IMR-90 (cell line): Measurements from ENCODE around the gene CFHR3. TPM values are rescaled to one million over a fixed set of nuclear protein-coding genes. Genes with fewer than 3 reads are reported as not detected.

Source experiments
- ATAC-seq: fragments of 200-7000 bp; cut with Tn5 transposase; 2 replicates; pipeline ENCODE4 v1.9.1; 2020; ENCODE audit warnings: low read depth, mild to moderate bottlenecking, moderate library complexity
- BruUV-seq: library from RNA; stranded (reverse); fragments of 400-500 nt; replicated peaks from 2 replicates; lab custom pipeline; 2021; lab: Mats Ljungman, UMichigan
- CTCF ChIA-PET: fragments of 300-600 bp; formaldehyde crosslinking; extraction: SDS; loops from one replicate; lab custom pipeline; 2021; ENCODE audit warnings: antibody characterized with exemption; lab: Yijun Ruan, JAX
- POLR2A ChIA-PET: fragments of 300-600 bp; sonication (Branson Sonifier 250); formaldehyde crosslinking; loops from one replicate; lab custom pipeline; 2022; ENCODE audit warnings: antibody characterized with exemption; ENCODE audit not compliant: unreplicated experiment; lab: Charles Lee
- DNase-seq: peaks from one replicate; pipeline ENCODE4 v3.0.0; 2013
- H2AFZ ChIP-seq: replicated peaks from 2 replicates; pipeline ENCODE3; 2013; ENCODE audit warnings: low read length, mild to moderate bottlenecking; ENCODE audit not compliant: poor library complexity
- H2AK5ac ChIP-seq: 2 replicates; pipeline ENCODE4 v1.6.1; 2013; ENCODE audit warnings: low read depth, low read length, inconsistent platforms
- H2AK9ac ChIP-seq: replicated peaks from 2 replicates; pipeline ENCODE3; 2013; ENCODE audit warnings: mild to moderate bottlenecking, low read depth, low read length, moderate library complexity; ENCODE audit not compliant: poor library complexity
- H2BK120ac ChIP-seq: 2 replicates; pipeline ENCODE4 v1.6.1; 2013; ENCODE audit warnings: low read depth, low read length, inconsistent platforms
- H2BK15ac ChIP-seq: 3 replicates; pipeline ENCODE4 v1.6.1; 2013; ENCODE audit warnings: low read depth, low read length, inconsistent platforms
- H2BK20ac ChIP-seq: 2 replicates; pipeline ENCODE4 v1.6.1; 2013; ENCODE audit warnings: low read depth, mild to moderate bottlenecking, inconsistent platforms, low read length, moderate library complexity
- H2BK5ac ChIP-seq: 2 replicates; pipeline ENCODE4 v1.6.1; 2013; ENCODE audit warnings: mild to moderate bottlenecking, low read depth, low read length, inconsistent platforms; ENCODE audit not compliant: poor library complexity, severe bottlenecking
- H3K14ac ChIP-seq: replicated peaks from 2 replicates; pipeline ENCODE4 v1.6.1; 2013; ENCODE audit warnings: low read depth, low read length, inconsistent platforms
- H3K18ac ChIP-seq: 2 replicates; pipeline ENCODE4 v1.6.1; 2013; ENCODE audit warnings: low read depth, low read length, control low read depth
- H3K23ac ChIP-seq: 2 replicates; pipeline ENCODE4 v1.6.1; 2013; ENCODE audit warnings: low read depth, low read length, inconsistent platforms
- H3K27ac ChIP-seq: 2 replicates; pipeline ENCODE4 v1.5.1; 2013; ENCODE audit warnings: mild to moderate bottlenecking, control low read depth, low read length; ENCODE audit not compliant: insufficient read depth
- H3K27me3 ChIP-seq: 2 replicates; pipeline ENCODE4 v1.6.1; 2013; ENCODE audit warnings: low read length; ENCODE audit not compliant: control insufficient read depth, insufficient read depth
- H3K36me3 ChIP-seq: 2 replicates; pipeline ENCODE4 v1.6.1; 2013; ENCODE audit warnings: low read length, mixed read lengths; ENCODE audit not compliant: control insufficient read depth, insufficient read depth
- H3K4ac ChIP-seq: 2 replicates; pipeline ENCODE4 v1.6.1; 2013; ENCODE audit warnings: low read depth, low read length, inconsistent platforms
- H3K4me1 ChIP-seq: 2 replicates; pipeline ENCODE4 v1.6.1; 2013; ENCODE audit warnings: low read length, mixed read lengths; ENCODE audit not compliant: control insufficient read depth, insufficient read depth
- H3K4me2 ChIP-seq: 2 replicates; pipeline ENCODE4 v1.6.1; 2013; ENCODE audit warnings: low read depth, mild to moderate bottlenecking, control low read depth, low read length, moderate library complexity
- H3K4me3 ChIP-seq: 2 replicates; pipeline ENCODE4 v1.5.1; 2013; ENCODE audit warnings: low read depth, mild to moderate bottlenecking, control low read depth, low read length, moderate library complexity; ENCODE audit not compliant: insufficient read depth
- H3K56ac ChIP-seq: 2 replicates; pipeline ENCODE4 v1.6.1; 2013; ENCODE audit warnings: low read length, inconsistent platforms; ENCODE audit not compliant: insufficient read depth; ENCODE audit errors: extremely low read depth
- H3K79me1 ChIP-seq, 2 experiments: 2 replicates each; pipeline ENCODE4 v1.6.1; 2013; ENCODE audit warnings: low read length in 2 of 2, inconsistent platforms in 1 of 2, low read depth in 1 of 2
- H3K9ac ChIP-seq: 2 replicates; pipeline ENCODE4 v1.6.1; 2013; ENCODE audit warnings: low read depth, low read length, control low read depth
- H3K9me1 ChIP-seq: 2 replicates; pipeline ENCODE4 v1.6.1; 2013; ENCODE audit warnings: low read length, inconsistent platforms; ENCODE audit not compliant: insufficient read depth
- H3K9me3 ChIP-seq: 2 replicates; pipeline ENCODE4 v1.6.1; 2013; ENCODE audit warnings: low read length; ENCODE audit not compliant: control insufficient read depth, insufficient read depth
- H4K20me1 ChIP-seq: 2 replicates; pipeline ENCODE4 v1.6.1; 2013; ENCODE audit warnings: low read length, inconsistent platforms; ENCODE audit not compliant: insufficient read depth
- H4K5ac ChIP-seq: 2 replicates; pipeline ENCODE4 v1.6.1; 2013; ENCODE audit warnings: mild to moderate bottlenecking, low read depth, low read length, control low read depth
- H4K8ac ChIP-seq, 2 experiments: 2 replicates each; pipeline ENCODE4 v1.6.1; 2013; ENCODE audit warnings: low read depth in 2 of 2, low read length in 2 of 2, control low read depth in 1 of 2, inconsistent platforms in 1 of 2
- H4K91ac ChIP-seq: 2 replicates; pipeline ENCODE4 v1.6.1; 2013; ENCODE audit warnings: low read depth, low read length, inconsistent platforms; ENCODE audit not compliant: insufficient read depth
- BHLHE40 ChIP-seq: fragments of 150-350 bp; IDR thresholded peaks from 2 replicates; pipeline ENCODE4 v1.6.1; 2016; ENCODE audit warnings: mild to moderate bottlenecking, low read depth, low read length
- MXI1 ChIP-seq: IDR thresholded peaks from 2 replicates; pipeline ENCODE4 v1.6.1; 2012; ENCODE audit warnings: low read depth, mild to moderate bottlenecking, low read length, moderate library complexity, borderline replicate concordance
- POLR2A ChIP-seq: IDR thresholded peaks from 2 replicates; pipeline ENCODE4 v1.6.1; 2012; ENCODE audit warnings: mild to moderate bottlenecking, low read depth, low read length
- dilution Hi-C: fragments of 300-500 bp; cut with HindIII; formaldehyde crosslinking; loops from one replicate; pipeline ENCODE4 v1.14.3; 2018; ENCODE audit warnings: low sequenced_read_pairs; ENCODE audit not compliant: unreplicated experiment
- in situ Hi-C: fragments of 300-500 bp; cut with MboI; formaldehyde crosslinking; loops from 3 replicates; pipeline ENCODE4 v1.14.3; 2019; ENCODE audit warnings: low sequenced_read_pairs, inconsistent platforms, mixed read lengths
- intact Hi-C: fragments of 100-400 bp; cut with micrococcal nuclease; formaldehyde crosslinking; loops from 2 replicates; pipeline ENCODE4 v1.10.0; 2022
- polyA plus RNA-seq, 3 experiments: library from polyadenylated mRNA; depleted of rRNA; stranded (reverse); fragments of >200 nt; gene quantifications; 2 replicates each; pipeline ENCODE4 v1.2.3, GENCODE V29; 2012; ENCODE audit warnings: low replicate concordance in 1 of 3
- total RNA-seq: library from RNA; depleted of rRNA; stranded (reverse); fragments of >200 nt; gene quantifications from 2 replicates; pipeline ENCODE4 v1.2.3, GENCODE V29; 2012

CFHR3 gene
- total and polyA plus RNA-seq, 2 of the 4 experiments (the other 2 are of a cell fraction) = not detected

- no peak for TF ChIP-seq MXI1
Observed at GRCh38 chr1:196733091-196733970, 41.3 kb upstream of the CFHR3 start (continued).

- intact Hi-C loops (no loop called here), dilution Hi-C loops (no loop called here), in situ Hi-C loops (no loop called here)
- ChIA-PET POLR2A (no interaction called here), CTCF (no interaction called here)
- no peak overlapping the region for H3K9ac ChIP-seq
- H2BK15ac ChIP-seq = no peak overlapping the region
- no peak overlapping the region for H2AFZ ChIP-seq
- H3K4ac ChIP-seq = no peak overlapping the region
- H3K36me3 ChIP-seq = no peaks in the 10 kb centered on the region
- no peak overlapping the region for H3K14ac ChIP-seq
- no peaks in the 10 kb centered on the region for H4K20me1 ChIP-seq
- H2AK9ac ChIP-seq = no peak overlapping the region
- no peaks in the 10 kb centered on the region for H3K9me1 ChIP-seq
- no peak overlapping the region for H2AK5ac ChIP-seq
- no peaks in the 10 kb centered on the region for H3K79me1 ChIP-seq
- no peaks in the 10 kb centered on the region for H3K4me1 ChIP-seq
- H4K8ac ChIP-seq = no peak overlapping the region
- no peak overlapping the region for H2BK20ac ChIP-seq
- no peak for TF ChIP-seq POLR2A
- TF ChIP-seq BHLHE40 = no peak
- H2BK5ac ChIP-seq = no peak overlapping the region
- no peak overlapping the region for H3K27ac ChIP-seq
- H3K18ac ChIP-seq = no peak overlapping the region
- no TSS peak for BruUV-seq
- no peak overlapping the region for H2BK120ac ChIP-seq
- no peak overlapping the region for H3K56ac ChIP-seq
- no peak overlapping the region for H3K4me3 ChIP-seq
- H3K27me3 ChIP-seq = no peaks in the 10 kb centered on the region
- no peak overlapping the region for H3K4me2 ChIP-seq
- H3K9me3 ChIP-seq = peaks cover 3% of the 10 kb centered on the region; the same call in 1 of the 2 replicates
- H4K91ac ChIP-seq = no peak overlapping the region
- ATAC-seq (no peak), DNase-seq (no peak)
- H3K23ac ChIP-seq = no peak overlapping the region
- H4K5ac ChIP-seq = no peak overlapping the region
Observed at GRCh38 chr1:196734006-196734405, 40.6 kb upstream of the CFHR3 start.
